ENCODE results near the gene KRTAP15-1. TPM values are rescaled to one million over a fixed set of nuclear protein-coding genes. Genes with fewer than 3 reads are reported as not detected.

KRTAP15-1 gene
- total RNA-seq, 1 experiment from 2014 or later, result not detected

DNA sequence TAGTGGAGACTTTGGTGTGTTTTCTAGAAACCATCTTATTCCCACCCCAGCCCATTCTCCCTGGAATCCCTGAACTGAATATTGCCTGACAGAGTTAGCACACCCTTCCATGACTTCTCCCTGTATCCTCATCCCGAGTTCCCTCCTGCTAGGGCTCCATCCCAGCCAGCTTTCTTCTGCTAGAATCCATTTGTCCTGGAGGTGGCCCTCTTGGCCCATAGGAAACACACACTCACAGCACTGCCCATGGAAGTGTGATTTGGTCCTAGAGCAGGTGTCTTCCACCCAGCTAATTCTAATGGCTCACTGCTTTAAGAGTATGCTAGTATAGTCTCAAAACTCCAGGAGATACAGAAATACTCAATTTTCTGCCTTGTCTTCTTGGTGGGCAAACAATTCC, 4.1 kb downstream of the KRTAP15-1 start:
- Histone ChIP-seq H4K91ac (ENCODE audit: insufficient read length, low read depth, low read length) (no peak overlapping the region), H4K8ac (replicated peaks; ENCODE audit: insufficient read length, low read depth, low read length) (no peak overlapping the region), H2BK5ac (ENCODE audit: insufficient read length, low read length) (no peak overlapping the region), H3K23me2 (ENCODE audit: insufficient read length, low read depth, low read length, poor library complexity, severe bottlenecking) (no peaks in the 10 kb centered on the region), H3K9ac (ENCODE audit: extremely low read depth, insufficient read length, low read length) (no peak overlapping the region), H3K4me1 (ENCODE audit: insufficient read depth, low read length) (peaks cover 3% of the 10 kb centered on the region; the same call in 1 of the 2 replicates), H3K14ac (ENCODE audit: insufficient read depth, low read length) (no peak overlapping the region), H2AK5ac (ENCODE audit: insufficient read length, low read length) (no peak overlapping the region), H3T11ph (ENCODE audit: low read length) (no peak overlapping the region), H3K27me3 (ENCODE audit: insufficient read depth, low read length) (no peaks in the 10 kb centered on the region), H2BK15ac (ENCODE audit: low read depth, low read length) (no peak overlapping the region), H2AFZ (ENCODE audit: low read length) (no peak overlapping the region), H3K4ac (ENCODE audit: low read depth, low read length) (no peak overlapping the region), H2BK12ac (ENCODE audit: insufficient read length, low read depth, low read length) (no peak overlapping the region), H3K27ac (ENCODE audit: insufficient read length, low read depth, low read length) (no peak overlapping the region), H2BK120ac (ENCODE audit: low read depth, low read length, poor library complexity, severe bottlenecking) (no peak overlapping the region), H2BK20ac (ENCODE audit: low read depth, low read length, poor library complexity, severe bottlenecking) (no peak overlapping the region), H3K79me1 (ENCODE audit: insufficient read depth, low read depth, low read length, poor library complexity, severe bottlenecking) (no peaks in the 10 kb centered on the region), H3K18ac (ENCODE audit: insufficient read length, low read depth, low read length) (no peak overlapping the region), H4K20me1 (ENCODE audit: control insufficient read depth, insufficient read depth, insufficient read length) (no peaks in the 10 kb centered on the region), H3K56ac (ENCODE audit: insufficient read length, low read depth, low read length) (no peak overlapping the region), H4K5ac (ENCODE audit: insufficient read length, low read depth, low read length) (no peak overlapping the region), H3K79me2 (ENCODE audit: insufficient read depth, low read length) (no peaks in the 10 kb centered on the region), H3K23ac (ENCODE audit: insufficient read length, low read depth, low read length) (no peak overlapping the region), H3K4me2 (ENCODE audit: insufficient read depth, insufficient read length, low read length) (no peak overlapping the region), H3K9me3 (ENCODE audit: control insufficient read depth, low read depth, low read length) (no peaks in the 10 kb centered on the region)
- no CpG with 5 or more reads among the region's 1 CpG for WGBS (ENCODE audit: extremely low coverage, insufficient read length, low lambda C conversion rate)
- TF ChIP-seq, protein P1, sequence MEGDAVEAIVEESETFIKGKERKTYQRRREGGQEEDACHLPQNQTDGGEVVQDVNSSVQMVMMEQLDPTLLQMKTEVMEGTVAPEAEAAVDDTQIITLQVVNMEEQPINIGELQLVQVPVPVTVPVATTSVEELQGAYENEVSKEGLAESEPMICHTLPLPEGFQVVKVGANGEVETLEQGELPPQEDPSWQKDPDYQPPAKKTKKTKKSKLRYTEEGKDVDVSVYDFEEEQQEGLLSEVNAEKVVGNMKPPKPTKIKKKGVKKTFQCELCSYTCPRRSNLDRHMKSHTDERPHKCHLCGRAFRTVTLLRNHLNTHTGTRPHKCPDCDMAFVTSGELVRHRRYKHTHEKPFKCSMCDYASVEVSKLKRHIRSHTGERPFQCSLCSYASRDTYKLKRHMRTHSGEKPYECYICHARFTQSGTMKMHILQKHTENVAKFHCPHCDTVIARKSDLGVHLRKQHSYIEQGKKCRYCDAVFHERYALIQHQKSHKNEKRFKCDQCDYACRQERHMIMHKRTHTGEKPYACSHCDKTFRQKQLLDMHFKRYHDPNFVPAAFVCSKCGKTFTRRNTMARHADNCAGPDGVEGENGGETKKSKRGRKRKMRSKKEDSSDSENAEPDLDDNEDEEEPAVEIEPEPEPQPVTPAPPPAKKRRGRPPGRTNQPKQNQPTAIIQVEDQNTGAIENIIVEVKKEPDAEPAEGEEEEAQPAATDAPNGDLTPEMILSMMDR (conservative IDR thresholded peaks at IDR 0.05), result peak; percentile 53; the same call in 2 of the 3 replicates
- Mint-ChIP-seq H3K9me3 (no peaks in the 10 kb centered on the region), H3K4me1 (peaks cover 17 to 26% of the 10 kb centered on the region in 2 experiments), H3K36me3 (ENCODE audit: insufficient read depth in 1 of 3, low read depth in 3 of 3) (peaks cover 0 to 4% (median 0%) of the 10 kb centered on the region in 3 experiments; a peak in 1 of 7 replicates), H3K4me3 (no peak overlapping the region), H3K27ac (peak overlapping the region in 2 of 3 experiments; percentile 22 to 64; a peak in 3 of 7 replicates), H3K27me3 (ENCODE audit: low read depth) (no peaks in the 10 kb centered on the region)
- DNase-seq, result peak; percentile 34

Data from H9 (cell line).